H1 (cell line): ENCODE measurements around the gene FKBP6. TPM values are rescaled to one million over a fixed set of nuclear protein-coding genes. Genes with fewer than 3 reads are reported as not detected.
A peak's percentile ranks its signal among the peaks of the same experiment; 100 is the strongest.
"Not testable (repeated sequence)": the region's sequence is repeated elsewhere in the genome, so short reads cannot be mapped to it uniquely, and the experiment has no call there.

Experiments
- CTCF ChIA-PET: fragments of 300-600 bp; sonication (Branson Sonifier 250); formaldehyde crosslinking; loops from one replicate; lab custom pipeline; 2021; ENCODE audit not compliant: partially characterized antibody; lab: Charles Lee
- POLR2A ChIA-PET: fragments of 300-600 bp; sonication (Branson Sonifier 250); formaldehyde crosslinking; loops from one replicate; lab custom pipeline; 2021; ENCODE audit warnings: inconsistent platforms; ENCODE audit not compliant: partially characterized antibody; lab: Charles Lee
- DNase-seq, 2 experiments: peaks; one replicate each; pipeline versions ENCODE4 v3.0.0 to v3.0.0-alpha.2; 2010 to 2022; ENCODE audit warnings: low spot score in 2 of 2, low read depth in 1 of 2, mixed read lengths in 1 of 2
- FAIRE-seq: peaks from 2 replicates; lab custom pipeline; 2011; peaks lifted over from hg19 to GRCh38; lab: Jason Lieb, UNC
- H2AFZ ChIP-seq: 2 replicates; pipeline ENCODE4 v1.8.1; 2012; ENCODE audit warnings: low read length, inconsistent platforms
- H2AK5ac ChIP-seq: 2 replicates; pipeline ENCODE4 v1.6.1; 2013; ENCODE audit warnings: low read depth, low read length
- H2BK120ac ChIP-seq: replicated peaks from 2 replicates; pipeline ENCODE3; 2013; ENCODE audit warnings: low read depth, low read length, inconsistent platforms
- H2BK12ac ChIP-seq: 2 replicates; pipeline ENCODE4 v1.6.1; 2013; ENCODE audit warnings: low read depth, low read length
- H2BK15ac ChIP-seq: 2 replicates; pipeline ENCODE4 v1.6.1; 2013; ENCODE audit warnings: low read length
- H2BK20ac ChIP-seq: 2 replicates; pipeline ENCODE4 v1.6.1; 2013; ENCODE audit warnings: low read length
- H2BK5ac ChIP-seq: 2 replicates; pipeline ENCODE4 v1.6.1; 2013; ENCODE audit warnings: low read depth, low read length
- H3K14ac ChIP-seq: 2 replicates; pipeline ENCODE4 v1.6.1; 2013; ENCODE audit warnings: inconsistent platforms; ENCODE audit not compliant: insufficient read length
- H3K18ac ChIP-seq: 2 replicates; pipeline ENCODE4 v1.6.1; 2013; ENCODE audit warnings: low read length; ENCODE audit errors: extremely low read depth
- H3K23ac ChIP-seq: 2 replicates; pipeline ENCODE4 v1.6.1; 2013; ENCODE audit warnings: inconsistent platforms; ENCODE audit not compliant: insufficient read length
- H3K23me2 ChIP-seq: 2 replicates; pipeline ENCODE4 v1.6.1; 2013; ENCODE audit warnings: low read depth, low read length
- H3K27ac ChIP-seq: 2 replicates; pipeline ENCODE4 v1.6.1; 2011; ENCODE audit warnings: low read depth, low read length, inconsistent platforms
- H3K27me3 ChIP-seq, 4 experiments: replicated peaks in 1 of 4; 1 replicate in 1 of 4; 2 replicates in 3 of 4; pipeline versions ENCODE4 v1.6.1 to v1.8.1; 2011 to 2013; ENCODE audit warnings: low read length in 3 of 4, mild to moderate bottlenecking in 3 of 4, inconsistent platforms in 2 of 4, mixed read lengths in 2 of 4, moderate library complexity in 1 of 4; ENCODE audit not compliant: control insufficient read depth in 3 of 4, insufficient read depth in 3 of 4; ENCODE audit errors: extremely low read depth in 1 of 4
- H3K36me3 ChIP-seq, 4 experiments: 2 replicates each; pipeline versions ENCODE4 v1.6.1 to v1.8.1; 2011 to 2013; ENCODE audit warnings: mild to moderate bottlenecking in 4 of 4, low read length in 3 of 4, moderate library complexity in 2 of 4, control low read depth in 1 of 4, inconsistent platforms in 1 of 4; ENCODE audit not compliant: insufficient read depth in 4 of 4, control insufficient read depth in 2 of 4
- H3K4ac ChIP-seq: replicated peaks from 2 replicates; pipeline ENCODE3; 2013; ENCODE audit warnings: low read length, low read depth, mixed read lengths, inconsistent platforms; ENCODE audit not compliant: insufficient read length
- H3K4me1 ChIP-seq, 4 experiments: replicated peaks in 1 of 4; 1 replicate in 1 of 4; 2 replicates in 3 of 4; pipeline versions ENCODE4 v1.6.1 to v1.8.1; 2011 to 2013; ENCODE audit warnings: low read length in 3 of 4, inconsistent platforms in 2 of 4, mixed read lengths in 1 of 4; ENCODE audit not compliant: insufficient read depth in 4 of 4, control insufficient read depth in 3 of 4
- H3K4me2 ChIP-seq, 2 experiments: 2 replicates each; pipeline versions ENCODE4 v1.6.1 to v1.8.1; 2011 to 2013; ENCODE audit warnings: low read depth in 2 of 2, low read length in 2 of 2, control low read depth in 1 of 2, inconsistent platforms in 1 of 2, mild to moderate bottlenecking in 1 of 2; ENCODE audit not compliant: insufficient read depth in 1 of 2
- H3K4me3 ChIP-seq, 4 experiments: fragments of 200-600, 300-600 bp in 1 of 4; sonication (generic), shearing (Covaris generic), sonication (Bioruptor Twin) in 1 of 4; 2 replicates each; pipeline versions ENCODE4 v1.5.1 to v1.8.1; 2011 to 2016; ENCODE audit warnings: low read length in 4 of 4, low read depth in 3 of 4, control low read depth in 2 of 4, inconsistent platforms in 2 of 4, mild to moderate bottlenecking in 2 of 4, mixed read lengths in 1 of 4, moderate library complexity in 1 of 4; ENCODE audit not compliant: insufficient read depth in 2 of 4; ENCODE audit errors: extremely low read depth in 1 of 4
- H3K56ac ChIP-seq: replicated peaks from 2 replicates; pipeline ENCODE3; 2013; ENCODE audit warnings: low read depth, mild to moderate bottlenecking, mixed read lengths, low read length, inconsistent platforms; ENCODE audit not compliant: insufficient read length
- H3K79me1 ChIP-seq: 2 replicates; pipeline ENCODE4 v1.6.1; 2013; ENCODE audit warnings: low read depth, low read length, control low read depth
- H3K79me2 ChIP-seq, 2 experiments: 2 replicates each; pipeline versions ENCODE4 v1.6.1 to v1.8.1; 2012 to 2013; ENCODE audit warnings: low read length in 2 of 2, mild to moderate bottlenecking in 2 of 2, inconsistent platforms in 1 of 2; ENCODE audit not compliant: insufficient read depth in 2 of 2, control insufficient read depth in 1 of 2
- H3K9ac ChIP-seq, 4 experiments: replicated peaks in 1 of 4; 1 replicate in 1 of 4; 2 replicates in 3 of 4; pipeline versions ENCODE4 v1.6.1 to v1.8.1; 2011 to 2013; ENCODE audit warnings: low read depth in 3 of 4, low read length in 3 of 4, control low read depth in 2 of 4, mild to moderate bottlenecking in 2 of 4, moderate library complexity in 2 of 4, inconsistent platforms in 1 of 4; ENCODE audit errors: extremely low read depth in 1 of 4
- H3K9me3 ChIP-seq, 2 experiments: 2 replicates each; pipeline versions ENCODE4 v1.6.1 to v1.8.1; 2012 to 2013; ENCODE audit warnings: mild to moderate bottlenecking in 2 of 2, moderate library complexity in 2 of 2, control low read depth in 1 of 2, inconsistent platforms in 1 of 2, low read depth in 1 of 2, low read length in 1 of 2, mixed read lengths in 1 of 2; ENCODE audit not compliant: insufficient read depth in 2 of 2
- H4K20me1 ChIP-seq, 2 experiments: replicated peaks in 1 of 2; 2 replicates each; pipeline versions ENCODE3 to v1.8.1; 2011 to 2013; ENCODE audit warnings: inconsistent platforms in 2 of 2, low read length in 2 of 2, mild to moderate bottlenecking in 1 of 2; ENCODE audit not compliant: insufficient read depth in 2 of 2, control insufficient read depth in 1 of 2
- H4K5ac ChIP-seq: 2 replicates; pipeline ENCODE4 v1.6.1; 2013; ENCODE audit warnings: low read length, low read depth, mixed read lengths, inconsistent platforms; ENCODE audit not compliant: insufficient read length
- H4K8ac ChIP-seq: 2 replicates; pipeline ENCODE4 v1.8.0; 2013; ENCODE audit warnings: mild to moderate bottlenecking, moderate library complexity, low read length, inconsistent platforms; ENCODE audit not compliant: insufficient read depth; ENCODE audit errors: extremely low read depth
- H4K91ac ChIP-seq: replicated peaks from 2 replicates; pipeline ENCODE3; 2013; ENCODE audit warnings: low read length, mixed read lengths, inconsistent platforms; ENCODE audit not compliant: insufficient read length
- WGBS, 2 experiments: shearing (Covaris generic) in 1 of 2; methylation state at CpG; one replicate each; pipeline versions ENCODE4 v1.1.6 to v1.1.7; 2013 to 2015; ENCODE audit warnings: low lambda C conversion rate in 2 of 2, mixed read lengths in 2 of 2, inconsistent platforms in 1 of 2, low coverage in 1 of 2, missing lambda C conversion rate in 1 of 2; ENCODE audit not compliant: insufficient replicate concordance in 2 of 2, insufficient coverage in 1 of 2, insufficient read length in 1 of 2; ENCODE audit errors: extremely low coverage in 1 of 2, missing lambda C conversion rate in 1 of 2; 5-methylcytosine and 5-hydroxymethylcytosine counted together
- polyA plus RNA-seq, 7 experiments: library from polyadenylated mRNA; depleted of rRNA in 3 of 7; stranded (reverse) in 5 of 7; unstranded in 2 of 7; fragments of >200 nt in 5 of 7; fragments of 200-250 nt in 2 of 7; gene quantifications; 1 replicate in 5 of 7; 2 replicates in 1 of 7; 4 replicates in 1 of 7; pipeline versions ENCODE4 v1.2.1 to v1.2.3, GENCODE V29; 2011 to 2013; ENCODE audit warnings: missing spikeins in 2 of 7, mixed read lengths in 2 of 7
- total RNA-seq: library from RNA; stranded (reverse); fragmentation: NEBNext Ultra II Directional; extraction: Animal tissue kit (Norgen Biotek cat#: 25700); gene quantifications from 2 replicates; pipeline ENCODE4 v1.2.1, GENCODE V29; 2021

The FKBP6 gene
- total and polyA plus RNA-seq, 2 of the 8 experiments (the other 6 are each of a cell fraction or from before 2014, with no cell fraction given): 0.14 to 0.19 TPM

DNA sequence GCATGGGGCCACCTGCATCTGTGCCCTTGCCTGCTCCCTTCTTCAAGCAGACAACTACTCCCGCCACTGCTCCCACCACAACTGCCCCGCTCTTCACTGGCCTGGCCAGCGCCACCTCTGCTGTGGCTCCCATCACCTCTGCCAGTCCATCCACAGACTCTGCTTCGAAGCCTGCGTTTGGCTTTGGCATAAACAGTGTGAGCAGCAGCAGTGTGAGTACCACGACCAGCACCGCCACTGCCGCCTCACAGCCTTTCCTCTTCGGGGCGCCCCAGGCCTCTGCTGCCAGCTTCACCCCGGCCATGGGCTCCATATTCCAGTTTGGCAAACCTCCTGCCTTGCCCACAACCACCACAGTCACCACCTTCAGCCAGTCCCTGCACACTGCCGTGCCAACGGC lies 30.7 kb upstream of the FKBP6 start:
- H4K20me1 ChIP-seq, H2BK20ac ChIP-seq, CTCF ChIA-PET, H3K14ac ChIP-seq, H4K91ac ChIP-seq, H3K4me2 ChIP-seq, H2AFZ ChIP-seq, H2BK120ac ChIP-seq, H2BK5ac ChIP-seq, H3K79me1 ChIP-seq, H3K4me3 ChIP-seq, H3K23me2 ChIP-seq, H2AK5ac ChIP-seq, H4K8ac ChIP-seq, H3K79me2 ChIP-seq, H3K4ac ChIP-seq, H3K18ac ChIP-seq, H3K27me3 ChIP-seq, H3K4me1 ChIP-seq, H3K9ac ChIP-seq, FAIRE-seq, H3K36me3 ChIP-seq, H3K27ac ChIP-seq, POLR2A ChIA-PET, H3K9me3 ChIP-seq, H3K56ac ChIP-seq, H2BK12ac ChIP-seq, H4K5ac ChIP-seq, DNase-seq, H3K23ac ChIP-seq, H2BK15ac ChIP-seq: not testable (repeated sequence)
- no CpG with 5 or more reads among the region's 13 CpGs for WGBS, 2 experiments

DNA sequence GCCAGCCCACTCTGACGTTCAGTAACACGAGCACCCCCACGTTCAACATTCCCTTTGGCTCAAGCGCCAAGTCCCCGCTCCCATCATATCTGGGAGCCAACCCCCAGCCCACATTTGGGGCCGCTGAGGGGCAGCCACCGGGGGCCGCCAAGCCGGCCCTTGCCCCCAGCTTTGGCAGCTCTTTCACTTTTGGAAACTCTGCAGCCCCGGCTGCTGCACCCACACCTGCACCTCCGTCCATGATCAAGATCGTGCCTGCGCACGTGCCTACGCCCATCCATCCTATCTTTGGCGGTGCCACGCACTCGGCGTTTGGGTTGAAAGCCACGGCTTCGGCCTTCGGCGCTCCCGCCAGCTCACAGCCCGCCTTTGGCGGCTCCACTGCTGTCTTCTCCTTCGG lies 30.3 kb upstream of the FKBP6 start:
- H4K20me1 ChIP-seq, H4K5ac ChIP-seq, H2AK5ac ChIP-seq, H2BK5ac ChIP-seq, H2BK12ac ChIP-seq, H3K4ac ChIP-seq, H3K56ac ChIP-seq, H3K9me3 ChIP-seq, H3K4me3 ChIP-seq, H3K4me2 ChIP-seq, H3K27ac ChIP-seq, H2AFZ ChIP-seq, H3K9ac ChIP-seq, H3K18ac ChIP-seq, H2BK20ac ChIP-seq, CTCF ChIA-PET, H3K79me2 ChIP-seq, H3K4me1 ChIP-seq, H3K23me2 ChIP-seq, H3K23ac ChIP-seq, H2BK120ac ChIP-seq, H3K79me1 ChIP-seq, H3K14ac ChIP-seq, H3K27me3 ChIP-seq, H4K8ac ChIP-seq, POLR2A ChIA-PET, H4K91ac ChIP-seq, H3K36me3 ChIP-seq, FAIRE-seq, H2BK15ac ChIP-seq: not testable (repeated sequence)
- WGBS, 2 experiments: 100% methylated on average over 16 of the region's 27 CpGs; no CpG with 5 or more reads in 1 of the 2 experiments
- DNase-seq: peak in 1 of 2 experiments; percentile 37
